Activated naive CD4-positive, alpha-beta T cell treated with anti-CD3 and anti-CD28 coated beads for 36 hours (primary cell): ENCODE results near the gene TLR9. TPM values are rescaled to one million over a fixed set of nuclear protein-coding genes. Genes with fewer than 3 reads are reported as not detected.

ENCODE experiments used
- CTCF ChIA-PET: fragments of 350-600 bp; sonication (Branson Sonifier 250); formaldehyde crosslinking; loops from one replicate; lab custom pipeline; 2021; ENCODE audit warnings: antibody characterized with exemption; lab: Charles Lee
- DNase-seq: peaks from one replicate; pipeline ENCODE4 v3.0.0-alpha.2; 2020
- H3K27ac Mint-ChIP-seq: one replicate; pipeline ENCODE4 v1.8.0; 2021; ENCODE audit warnings: mild to moderate bottlenecking, mixed read lengths
- H3K27me3 Mint-ChIP-seq: one replicate; pipeline ENCODE4 v1.8.0; 2021; ENCODE audit warnings: low read depth, mixed read lengths
- H3K36me3 Mint-ChIP-seq: one replicate; pipeline ENCODE4 v1.8.0; 2021; ENCODE audit warnings: low read depth, mixed read lengths
- H3K4me1 Mint-ChIP-seq: one replicate; pipeline ENCODE4 v1.8.0; 2021; ENCODE audit warnings: low read depth, mixed read lengths
- H3K4me3 Mint-ChIP-seq: one replicate; pipeline ENCODE4 v1.8.0; 2021; ENCODE audit warnings: mild to moderate bottlenecking, moderate library complexity, mixed read lengths
- H3K9me3 Mint-ChIP-seq: one replicate; pipeline ENCODE4 v1.8.0; 2021; ENCODE audit warnings: mixed read lengths
- intact Hi-C: fragments of 100-400 bp; cut with micrococcal nuclease; formaldehyde crosslinking; loops from one replicate; pipeline ENCODE4 v1.15.1; 2023
- total RNA-seq, 2 experiments: library from RNA; stranded (reverse); gene quantifications; one replicate each; pipeline ENCODE4 v1.2.3, GENCODE V29; 2021

TLR9 gene
- total RNA-seq, 2 experiments from 2014 or later = 0.62 to 0.89 TPM

GRCh38 chr3:52229656-52230055 lies 4.2 kb upstream of the TLR9 start:
- Mint-ChIP-seq H3K27ac (no peak overlapping the region), H3K36me3 (peaks cover 24% of the 10 kb centered on the region), H3K4me3 (no peak overlapping the region), H3K27me3 (no peaks in the 10 kb centered on the region), H3K4me1 (peaks cover 46% of the 10 kb centered on the region), H3K9me3 (no peaks in the 10 kb centered on the region)
- CTCF ChIA-PET = interaction anchor here (1.0 to 5.3 kb wide), 4 partner anchors 8 to 109 kb away, joined by 3 to 76 read pairs (median 28); partner anchors contain the start of gene PPM1M
- DNase-seq = peak; percentile 3
- intact Hi-C loops = loop anchor here (10.0 kb wide), 1 partner anchor 175 kb away; the partner anchor contains the start of gene DUSP7

- Mint-ChIP-seq H3K4me1 (peaks cover 47% of the 10 kb centered on the region), H3K4me3 (no peak overlapping the region), H3K27me3 (no peaks in the 10 kb centered on the region), H3K9me3 (no peaks in the 10 kb centered on the region), H3K27ac (no peak overlapping the region), H3K36me3 (peaks cover 20% of the 10 kb centered on the region)
- no peak for DNase-seq
- CTCF ChIA-PET = interaction anchor here (0.7 to 5.3 kb wide), 3 partner anchors 7 to 99 kb away, joined by 3 to 76 read pairs (median 4); no protein-coding TSS in a partner anchor
- intact Hi-C loops = loop anchor here (10.0 kb wide), 1 partner anchor 174 kb away; the partner anchor contains the start of gene DUSP7
These were observed 3.4 kb upstream of the TLR9 start for GRCh38 chr3:52228751-52229291.

- no peak for DNase-seq
- H3K4me3 Mint-ChIP-seq = no peak overlapping the region
- peaks cover 19% of the 10 kb centered on the region for H3K36me3 Mint-ChIP-seq
- H3K4me1 Mint-ChIP-seq = peaks cover 49% of the 10 kb centered on the region
- H3K9me3 Mint-ChIP-seq = no peaks in the 10 kb centered on the region
- CTCF ChIA-PET = interaction anchor here (0.7 to 5.3 kb wide), 3 partner anchors 6 to 100 kb away, joined by 4 to 76 read pairs (median 4); no protein-coding TSS in a partner anchor
- H3K27me3 Mint-ChIP-seq = no peaks in the 10 kb centered on the region
- H3K27ac Mint-ChIP-seq = no peak overlapping the region
- intact Hi-C loops = loop anchor here (10.0 kb wide), 1 partner anchor 173 kb away; the partner anchor contains the start of gene DUSP7
These were observed 2.8 kb upstream of the TLR9 start for GRCh38 chr3:52228266-52228665.

GRCh38 chr3:52227766-52228165 lies 2.3 kb upstream of the TLR9 start:
- peaks cover 50% of the 10 kb centered on the region for H3K4me1 Mint-ChIP-seq
- no peaks in the 10 kb centered on the region for H3K27me3 Mint-ChIP-seq

GRCh38 chr3:52227117-52227516 lies 1.7 kb upstream of the TLR9 start:
- CTCF ChIA-PET = interaction anchor here (0.6 to 14.1 kb wide), 11 partner anchors 10 to 113 kb away, joined by 3 to 314 read pairs (median 3); no protein-coding TSS in a partner anchor
- intact Hi-C loops = loop anchor here (10.0 kb wide), 1 partner anchor 172 kb away; the partner anchor contains the start of gene DUSP7
- Mint-ChIP-seq H3K4me1 (peaks cover 53% of the 10 kb centered on the region), H3K36me3 (peaks cover 17% of the 10 kb centered on the region), H3K27ac (peak overlapping the region; percentile 71), H3K4me3 (no peak overlapping the region), H3K9me3 (no peaks in the 10 kb centered on the region), H3K27me3 (no peaks in the 10 kb centered on the region)
- DNase-seq = peak; percentile 26

More at GRCh38 chr3:52227766-52228165, 2.3 kb upstream of the TLR9 start:
- H3K27ac Mint-ChIP-seq = peak overlapping the region; percentile 71
- DNase-seq = peak; percentile 5
- no peaks in the 10 kb centered on the region for H3K9me3 Mint-ChIP-seq
- CTCF ChIA-PET = interaction anchor here (1.0 to 14.1 kb wide), 4 partner anchors 10 to 112 kb away, joined by 3 to 314 read pairs (median 4); no protein-coding TSS in a partner anchor
- H3K36me3 Mint-ChIP-seq = peaks cover 19% of the 10 kb centered on the region
- intact Hi-C loops = loop anchor here (10.0 kb wide), 1 partner anchor 173 kb away; the partner anchor contains the start of gene DUSP7
- H3K4me3 Mint-ChIP-seq = no peak overlapping the region

GRCh38 chr3:52226229-52226817 lies 878 bp upstream of the TLR9 start:
- Mint-ChIP-seq H3K27ac (peak overlapping the region; percentile 71), H3K9me3 (no peaks in the 10 kb centered on the region), H3K27me3 (no peaks in the 10 kb centered on the region), H3K36me3 (peaks cover 12% of the 10 kb centered on the region), H3K4me3 (peak overlapping the region; percentile 42), H3K4me1 (peaks cover 54% of the 10 kb centered on the region)
- CTCF ChIA-PET = interaction anchor here (0.6 to 14.1 kb wide), 11 partner anchors 11 to 114 kb away, joined by 3 to 314 read pairs (median 4); partner anchors contain the start of genes GLYCTK and WDR82
- intact Hi-C loops = loop anchor here (10.0 kb wide), 1 partner anchor 172 kb away; the partner anchor contains the start of gene DUSP7
- DNase-seq = peak; percentile 12

GRCh38 chr3:52223449-52224408 lies 1.7 kb downstream of the TLR9 start:
- no peaks in the 10 kb centered on the region for H3K9me3 Mint-ChIP-seq
- no peaks in the 10 kb centered on the region for H3K27me3 Mint-ChIP-seq
- DNase-seq = peak; percentile 3
- intact Hi-C loops = loop anchor here (10.0 kb wide), 1 partner anchor 169 kb away; the partner anchor contains the start of gene DUSP7
- no peaks in the 10 kb centered on the region for H3K36me3 Mint-ChIP-seq
- peaks cover 72% of the 10 kb centered on the region for H3K4me1 Mint-ChIP-seq
- peak overlapping the region; percentile 53 for H3K27ac Mint-ChIP-seq
- CTCF ChIA-PET = interaction anchor here (0.6 to 14.1 kb wide), 8 partner anchors 7 to 188 kb away, joined by 3 to 314 read pairs (median 8); partner anchors contain the start of gene TWF2
- no peak overlapping the region for H3K4me3 Mint-ChIP-seq

- Mint-ChIP-seq H3K27ac (peak overlapping the region; percentile 71), H3K4me1 (peaks cover 82% of the 10 kb centered on the region), H3K4me3 (peak overlapping the region; percentile 65), H3K9me3 (no peaks in the 10 kb centered on the region), H3K36me3 (no peaks in the 10 kb centered on the region), H3K27me3 (no peaks in the 10 kb centered on the region)
- intact Hi-C loops = loop anchor here (10.0 kb wide), 1 partner anchor 168 kb away; the partner anchor contains the start of gene DUSP7
- DNase-seq = peak; percentile 4
- CTCF ChIA-PET = interaction anchor here (0.5 to 14.1 kb wide), 13 partner anchors 8 to 224 kb away, joined by 3 to 314 read pairs (median 4); partner anchors contain the start of genes GLYCTK and TWF2
These were observed 2.9 kb downstream of the TLR9 start for GRCh38 chr3:52222319-52223221.

GRCh38 chr3:52221563-52222318 lies 3.7 kb downstream of the TLR9 start:
- Mint-ChIP-seq H3K4me3 (peak overlapping the region; percentile 65), H3K36me3 (no peaks in the 10 kb centered on the region), H3K4me1 (peaks cover 88% of the 10 kb centered on the region), H3K27me3 (no peaks in the 10 kb centered on the region), H3K27ac (peak overlapping the region; percentile 71), H3K9me3 (no peaks in the 10 kb centered on the region)
- DNase-seq = peak; percentile 80
- CTCF ChIA-PET = interaction anchor here (0.5 to 14.1 kb wide), 29 partner anchors 9 to 280 kb away, joined by 3 to 314 read pairs (median 5); partner anchors contain the start of genes ABHD14B, ACY1, ALAS1 and GLYCTK
- intact Hi-C loops = loop anchor here (2.0 to 10.0 kb wide), 2 partner anchors 167 to 225 kb away; partner anchors contain the start of gene DUSP7

- Mint-ChIP-seq H3K9me3 (no peaks in the 10 kb centered on the region), H3K36me3 (peaks cover 2% of the 10 kb centered on the region), H3K4me3 (no peak overlapping the region), H3K4me1 (peaks cover 86% of the 10 kb centered on the region), H3K27ac (no peak overlapping the region), H3K27me3 (no peaks in the 10 kb centered on the region)
- CTCF ChIA-PET = interaction anchor here (0.5 to 14.1 kb wide), 36 partner anchors 10 to 280 kb away, joined by 3 to 314 read pairs (median 5); partner anchors contain the start of genes ABHD14B, ACY1, ALAS1 and GLYCTK
- DNase-seq = no peak
- intact Hi-C loops = loop anchor here (2.0 to 10.0 kb wide), 2 partner anchors 166 to 226 kb away; partner anchors contain the start of gene DUSP7
These were observed 4.3 kb downstream of the TLR9 start for GRCh38 chr3:52221141-52221562.
